HepG2 (cell line): ENCODE measurements around the gene LCN12. TPM values are rescaled to one million over a fixed set of nuclear protein-coding genes. Genes with fewer than 3 reads are reported as not detected.

Source experiments
- MIER2 ChIP-seq: IDR thresholded peaks from 2 replicates; pipeline ENCODE4 v1.6.1; 2016; ENCODE audit warnings: missing biosample characterization, missing genetic modification reagents
- PITX1 ChIP-seq: sonication (generic); formaldehyde crosslinking; IDR thresholded peaks from 2 replicates; pipeline ENCODE4 v1.5.1; 2020; ENCODE audit warnings: mild to moderate bottlenecking, missing genetic modification reagents
- RAD21 ChIP-seq: fragments of 450-650 bp; formaldehyde crosslinking; IDR thresholded peaks from 2 replicates; pipeline ENCODE4 v1.5.0; 2020; ENCODE audit warnings: mild to moderate bottlenecking
- polyA plus RNA-seq, 8 experiments: library from polyadenylated mRNA; depleted of rRNA in 3 of 8; stranded (reverse) in 7 of 8; unstranded in 1 of 8; fragments of >200 nt; fragmentation: Illumina TruSeq in 4 of 8; extraction: Trizol in 4 of 8; gene quantifications; 2 replicates each; pipeline versions ENCODE4 v1.2.1 to v1.2.3, GENCODE V29; 2011 to 2016; ENCODE audit warnings: low read depth in 4 of 8, missing spikeins in 1 of 8, mixed read lengths in 1 of 8; ENCODE audit not compliant: insufficient read depth in 1 of 8
- total RNA-seq, 5 experiments: library from RNA; depleted of rRNA; stranded (reverse); fragments of >200 nt; fragmentation: Illumina TruSeq; extraction: Trizol; gene quantifications; 2 replicates each; pipeline ENCODE4 v1.2.3, GENCODE V29; 2016; ENCODE audit warnings: low read depth in 1 of 5
- TF ChIP-seq, protein P1 (sequence below): sonication (generic); formaldehyde crosslinking; IDR thresholded peaks from 2 replicates; pipeline ENCODE4 v1.5.1; 2020; ENCODE audit warnings: mild to moderate bottlenecking, missing genetic modification reagents, moderate library complexity
- TF ChIP-seq, protein P2 (sequence below): sonication (generic); formaldehyde crosslinking; IDR thresholded peaks from 2 replicates; pipeline ENCODE4 v1.5.0; 2020; ENCODE audit warnings: mild to moderate bottlenecking, missing genetic modification reagents, borderline replicate concordance
- TF ChIP-seq, protein P3 (sequence below): sonication (generic); formaldehyde crosslinking; IDR thresholded peaks from 2 replicates; pipeline ENCODE4 v1.8.0; 2022; ENCODE audit warnings: missing genetic modification reagents, mild to moderate bottlenecking, borderline replicate concordance
- TF ChIP-seq, protein P4 (sequence below): sonication (generic); formaldehyde crosslinking; IDR thresholded peaks from 2 replicates; pipeline ENCODE4 v1.4.0; 2020; ENCODE audit warnings: missing genetic modification reagents

The LCN12 gene
- total and polyA plus RNA-seq, 2 of the 13 experiments (the other 11 are each of a cell fraction or from before 2014, with no cell fraction given) = 3.4 to 6.9 TPM

DNA sequence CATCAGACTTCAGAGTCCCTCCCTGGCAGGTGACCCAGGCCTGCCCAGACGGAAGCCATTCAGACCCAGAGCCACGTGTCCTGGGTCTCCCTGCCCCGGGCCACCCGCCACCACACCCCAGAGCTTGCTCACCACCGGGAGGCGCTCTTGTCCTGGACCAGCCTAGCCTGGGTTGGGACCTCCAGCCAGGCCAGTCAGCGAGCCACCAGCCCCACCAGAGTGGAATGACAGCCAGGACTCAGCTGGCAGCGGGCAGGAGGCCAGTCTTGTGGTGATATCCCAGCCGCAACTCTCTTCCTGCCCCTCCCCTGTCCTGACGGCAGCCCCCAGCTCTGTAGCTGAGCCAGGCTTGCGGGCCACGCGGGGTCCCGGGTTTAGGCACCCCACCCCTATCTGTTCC, 23.6 kb downstream of the LCN12 start (continued):
- TF ChIP-seq, protein P1, sequence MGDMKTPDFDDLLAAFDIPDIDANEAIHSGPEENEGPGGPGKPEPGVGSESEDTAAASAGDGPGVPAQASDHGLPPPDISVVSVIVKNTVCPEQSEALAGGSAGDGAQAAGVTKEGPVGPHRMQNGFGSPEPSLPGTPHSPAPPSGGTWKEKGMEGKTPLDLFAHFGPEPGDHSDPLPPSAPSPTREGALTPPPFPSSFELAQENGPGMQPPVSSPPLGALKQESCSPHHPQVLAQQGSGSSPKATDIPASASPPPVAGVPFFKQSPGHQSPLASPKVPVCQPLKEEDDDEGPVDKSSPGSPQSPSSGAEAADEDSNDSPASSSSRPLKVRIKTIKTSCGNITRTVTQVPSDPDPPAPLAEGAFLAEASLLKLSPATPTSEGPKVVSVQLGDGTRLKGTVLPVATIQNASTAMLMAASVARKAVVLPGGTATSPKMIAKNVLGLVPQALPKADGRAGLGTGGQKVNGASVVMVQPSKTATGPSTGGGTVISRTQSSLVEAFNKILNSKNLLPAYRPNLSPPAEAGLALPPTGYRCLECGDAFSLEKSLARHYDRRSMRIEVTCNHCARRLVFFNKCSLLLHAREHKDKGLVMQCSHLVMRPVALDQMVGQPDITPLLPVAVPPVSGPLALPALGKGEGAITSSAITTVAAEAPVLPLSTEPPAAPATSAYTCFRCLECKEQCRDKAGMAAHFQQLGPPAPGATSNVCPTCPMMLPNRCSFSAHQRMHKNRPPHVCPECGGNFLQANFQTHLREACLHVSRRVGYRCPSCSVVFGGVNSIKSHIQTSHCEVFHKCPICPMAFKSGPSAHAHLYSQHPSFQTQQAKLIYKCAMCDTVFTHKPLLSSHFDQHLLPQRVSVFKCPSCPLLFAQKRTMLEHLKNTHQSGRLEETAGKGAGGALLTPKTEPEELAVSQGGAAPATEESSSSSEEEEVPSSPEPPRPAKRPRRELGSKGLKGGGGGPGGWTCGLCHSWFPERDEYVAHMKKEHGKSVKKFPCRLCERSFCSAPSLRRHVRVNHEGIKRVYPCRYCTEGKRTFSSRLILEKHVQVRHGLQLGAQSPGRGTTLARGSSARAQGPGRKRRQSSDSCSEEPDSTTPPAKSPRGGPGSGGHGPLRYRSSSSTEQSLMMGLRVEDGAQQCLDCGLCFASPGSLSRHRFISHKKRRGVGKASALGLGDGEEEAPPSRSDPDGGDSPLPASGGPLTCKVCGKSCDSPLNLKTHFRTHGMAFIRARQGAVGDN = peak; percentile 47
- TF ChIP-seq MIER2 (CRISPR knock-in tag) = no peak
- TF ChIP-seq, protein P2, sequence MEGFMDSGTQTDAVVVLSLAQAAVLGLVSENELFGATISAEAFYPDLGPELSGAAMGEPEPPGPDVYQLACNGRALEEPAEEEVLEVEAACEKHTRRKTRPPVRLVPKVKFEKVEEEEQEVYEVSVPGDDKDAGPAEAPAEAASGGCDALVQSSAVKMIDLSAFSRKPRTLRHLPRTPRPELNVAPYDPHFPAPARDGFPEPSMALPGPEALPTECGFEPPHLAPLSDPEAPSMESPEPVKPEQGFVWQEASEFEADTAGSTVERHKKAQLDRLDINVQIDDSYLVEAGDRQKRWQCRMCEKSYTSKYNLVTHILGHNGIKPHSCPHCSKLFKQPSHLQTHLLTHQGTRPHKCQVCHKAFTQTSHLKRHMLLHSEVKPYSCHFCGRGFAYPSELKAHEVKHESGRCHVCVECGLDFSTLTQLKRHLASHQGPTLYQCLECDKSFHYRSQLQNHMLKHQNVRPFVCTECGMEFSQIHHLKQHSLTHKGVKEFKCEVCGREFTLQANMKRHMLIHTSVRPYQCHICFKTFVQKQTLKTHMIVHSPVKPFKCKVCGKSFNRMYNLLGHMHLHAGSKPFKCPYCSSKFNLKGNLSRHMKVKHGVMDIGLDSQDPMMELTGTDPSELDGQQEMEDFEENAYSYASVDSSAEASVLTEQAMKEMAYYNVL (CRISPR knock-in tag) = 0 out of 2 replicates have a peak, but pooled peaks have one; percentile 26
- no peak for TF ChIP-seq PITX1 (CRISPR knock-in tag)
- TF ChIP-seq, protein P3, sequence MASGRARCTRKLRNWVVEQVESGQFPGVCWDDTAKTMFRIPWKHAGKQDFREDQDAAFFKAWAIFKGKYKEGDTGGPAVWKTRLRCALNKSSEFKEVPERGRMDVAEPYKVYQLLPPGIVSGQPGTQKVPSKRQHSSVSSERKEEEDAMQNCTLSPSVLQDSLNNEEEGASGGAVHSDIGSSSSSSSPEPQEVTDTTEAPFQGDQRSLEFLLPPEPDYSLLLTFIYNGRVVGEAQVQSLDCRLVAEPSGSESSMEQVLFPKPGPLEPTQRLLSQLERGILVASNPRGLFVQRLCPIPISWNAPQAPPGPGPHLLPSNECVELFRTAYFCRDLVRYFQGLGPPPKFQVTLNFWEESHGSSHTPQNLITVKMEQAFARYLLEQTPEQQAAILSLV (CRISPR knock-in tag) = peak; percentile 39; the same call in 1 of the 2 replicates
- TF ChIP-seq, protein P4, sequence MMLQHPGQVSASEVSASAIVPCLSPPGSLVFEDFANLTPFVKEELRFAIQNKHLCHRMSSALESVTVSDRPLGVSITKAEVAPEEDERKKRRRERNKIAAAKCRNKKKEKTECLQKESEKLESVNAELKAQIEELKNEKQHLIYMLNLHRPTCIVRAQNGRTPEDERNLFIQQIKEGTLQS (CRISPR knock-in tag) = no peak
- peak; percentile 78; the same call in 1 of the 2 replicates for TF ChIP-seq RAD21 (CRISPR knock-in tag)
